Stomach (tissue), 4 donors: ENCODE measurements around the gene USP17L15.
"Not testable (repeated sequence)": the region's sequence is repeated elsewhere in the genome, so short reads cannot be mapped to it uniquely, and the experiment has no call there.

Source experiments
- CTCF ChIP-seq, 7 experiments: fragments of 450-650 bp in 4 of 7; fragments of 200-600 bp in 3 of 7; sonication (generic) in 3 of 7; IDR thresholded peaks; one replicate each; pipeline ENCODE4 v1.5.1; 2016 to 2019; ENCODE audit warnings: antibody characterized with exemption in 7 of 7, control low read depth in 2 of 7, mild to moderate bottlenecking in 1 of 7
- EP300 ChIP-seq: sonication (generic); formaldehyde crosslinking; IDR thresholded peaks from one replicate; pipeline ENCODE4 v1.6.1; 2017; ENCODE audit warnings: antibody characterized with exemption
- POLR2A ChIP-seq, 4 donors: fragments of 450-650 bp; IDR thresholded peaks; one replicate each; pipeline ENCODE4 v1.6.1; 2016; ENCODE audit warnings: antibody characterized with exemption in 4 of 4, control low read depth in 2 of 4, mild to moderate bottlenecking in 1 of 4, moderate library complexity in 1 of 4
- POLR2AphosphoS5 ChIP-seq, 3 donors: sonication (generic); formaldehyde crosslinking; IDR thresholded peaks; one replicate each; pipeline ENCODE4 v1.6.1; 2016; ENCODE audit warnings: antibody characterized with exemption in 3 of 3

- TF ChIP-seq POLR2AphosphoS5 (IDR thresholded peaks at IDR 0.05); POLR2A (IDR thresholded peaks at IDR 0.05); CTCF (IDR thresholded peaks at IDR 0.05); EP300: not testable (repeated sequence)
Measured at GRCh38 chr4:9230249-9230648, 3.9 kb upstream of the USP17L15 start.
